ENCODE measurements around the gene SLC37A2.

GRCh38 chr11:125068368-125068767 is 5.3 kb downstream of the SLC37A2 start:
- TF ChIP-seq REST (IDR thresholded peaks at IDR 0.05; ENCODE audit: insufficient read depth in 1 of 2, low read depth in 2 of 2, low read length in 1 of 2) (no peak), CTCF (IDR thresholded peaks at IDR 0.05) (no peak), SIN3A (IDR thresholded peaks at IDR 0.05; ENCODE audit: borderline replicate concordance, insufficient read depth, low read depth, low read length) (no peak)

Data from Panc1 (cell line).